ENCODE measurements around the gene FCAMR.

FCAMR gene

DNA sequence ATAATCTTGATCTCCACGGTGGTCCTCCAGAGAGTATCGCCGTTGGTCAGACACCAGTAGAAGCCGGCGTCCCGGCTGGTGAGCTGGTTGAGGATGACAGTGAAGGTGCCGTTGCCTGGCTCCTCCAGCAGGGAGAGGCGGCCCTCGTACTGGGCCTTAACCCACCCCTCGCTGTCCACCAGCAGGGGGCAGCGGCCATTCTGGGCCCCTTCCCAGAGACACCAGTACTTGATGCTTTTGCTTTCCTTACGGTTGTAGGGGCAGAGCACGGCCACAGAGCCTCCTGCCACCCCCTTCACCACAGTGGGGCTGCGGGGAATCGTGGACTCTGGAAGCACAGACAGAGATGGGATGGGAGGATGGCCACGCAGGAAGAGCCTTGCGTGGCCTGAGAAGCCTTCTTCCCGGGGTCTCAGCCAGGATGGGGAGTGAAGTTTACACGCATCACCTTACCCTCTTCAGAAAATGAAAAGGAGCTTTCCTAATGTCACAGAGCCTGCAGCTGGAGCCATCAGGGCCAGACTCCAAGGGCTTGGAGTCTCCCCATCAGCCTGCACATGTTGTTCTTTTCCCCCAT, 34.7 kb downstream of the FCAMR start:
- DNase-seq (ENCODE audit: low spot score): no peak
- Histone ChIP-seq H3K27ac (no peak overlapping the region), H3K4me3 (no peak overlapping the region)
- TF ChIP-seq, protein P1, sequence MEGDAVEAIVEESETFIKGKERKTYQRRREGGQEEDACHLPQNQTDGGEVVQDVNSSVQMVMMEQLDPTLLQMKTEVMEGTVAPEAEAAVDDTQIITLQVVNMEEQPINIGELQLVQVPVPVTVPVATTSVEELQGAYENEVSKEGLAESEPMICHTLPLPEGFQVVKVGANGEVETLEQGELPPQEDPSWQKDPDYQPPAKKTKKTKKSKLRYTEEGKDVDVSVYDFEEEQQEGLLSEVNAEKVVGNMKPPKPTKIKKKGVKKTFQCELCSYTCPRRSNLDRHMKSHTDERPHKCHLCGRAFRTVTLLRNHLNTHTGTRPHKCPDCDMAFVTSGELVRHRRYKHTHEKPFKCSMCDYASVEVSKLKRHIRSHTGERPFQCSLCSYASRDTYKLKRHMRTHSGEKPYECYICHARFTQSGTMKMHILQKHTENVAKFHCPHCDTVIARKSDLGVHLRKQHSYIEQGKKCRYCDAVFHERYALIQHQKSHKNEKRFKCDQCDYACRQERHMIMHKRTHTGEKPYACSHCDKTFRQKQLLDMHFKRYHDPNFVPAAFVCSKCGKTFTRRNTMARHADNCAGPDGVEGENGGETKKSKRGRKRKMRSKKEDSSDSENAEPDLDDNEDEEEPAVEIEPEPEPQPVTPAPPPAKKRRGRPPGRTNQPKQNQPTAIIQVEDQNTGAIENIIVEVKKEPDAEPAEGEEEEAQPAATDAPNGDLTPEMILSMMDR (IDR thresholded peaks at IDR 0.05): no peak

DNA sequence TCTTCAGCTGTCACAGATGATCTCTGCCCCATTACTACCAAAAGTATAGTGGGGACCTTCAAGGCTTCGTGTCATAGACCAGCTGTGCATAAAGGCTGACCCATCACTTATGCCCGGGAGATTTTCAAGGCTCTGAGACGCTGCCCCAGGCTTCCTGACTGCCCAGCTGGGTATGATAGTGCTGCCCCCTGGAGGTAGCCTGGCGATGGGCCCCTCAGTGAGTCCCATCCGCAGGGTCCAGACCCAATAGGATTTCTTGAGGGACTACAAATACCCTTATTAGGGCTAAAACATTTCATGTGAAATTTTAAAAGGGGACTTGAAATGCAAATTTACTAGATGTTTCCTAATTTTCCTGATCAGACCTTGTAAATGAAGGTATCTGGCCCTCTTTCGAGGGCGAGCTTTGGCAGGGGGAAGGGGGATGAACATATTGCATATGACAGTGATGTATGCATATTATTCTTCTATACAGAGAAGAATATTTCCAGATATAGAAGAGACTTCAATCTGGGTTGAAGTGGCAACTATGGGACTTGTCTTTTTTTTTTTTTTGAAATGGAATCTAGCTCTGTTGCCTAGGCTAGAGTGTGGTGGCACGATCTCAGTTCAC, 36.8 kb downstream of the FCAMR start:
- no peak overlapping the region for H3K4me3 ChIP-seq
- H3K27ac ChIP-seq: no peak overlapping the region
- no peak for DNase-seq (ENCODE audit: low spot score)
- TF ChIP-seq, protein P1 (IDR thresholded peaks at IDR 0.05): no peak

DNA sequence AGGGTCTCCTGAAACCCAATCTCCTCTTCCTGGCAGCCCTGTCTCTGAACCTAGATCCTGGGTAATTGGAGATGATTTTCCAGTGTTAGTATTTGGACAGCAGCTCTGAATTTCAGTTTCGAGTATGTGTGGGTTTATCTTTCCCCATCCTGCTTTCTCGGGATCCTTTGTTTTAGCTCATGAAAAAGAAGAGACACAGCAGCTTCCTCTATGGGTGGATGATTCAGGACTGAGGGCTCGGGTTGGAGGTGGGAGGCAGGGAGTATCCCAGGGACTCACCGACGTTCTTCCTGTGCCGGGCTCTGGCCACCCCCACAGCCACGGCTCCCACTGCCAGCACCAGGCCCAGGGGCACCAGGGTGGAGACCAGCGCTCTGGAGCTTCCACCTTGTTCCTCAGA, 38.1 kb downstream of the FCAMR start:
- no peak overlapping the region for H3K27ac ChIP-seq
- TF ChIP-seq, protein P1 (IDR thresholded peaks at IDR 0.05): no peak
- DNase-seq (ENCODE audit: low spot score): no peak

DNA sequence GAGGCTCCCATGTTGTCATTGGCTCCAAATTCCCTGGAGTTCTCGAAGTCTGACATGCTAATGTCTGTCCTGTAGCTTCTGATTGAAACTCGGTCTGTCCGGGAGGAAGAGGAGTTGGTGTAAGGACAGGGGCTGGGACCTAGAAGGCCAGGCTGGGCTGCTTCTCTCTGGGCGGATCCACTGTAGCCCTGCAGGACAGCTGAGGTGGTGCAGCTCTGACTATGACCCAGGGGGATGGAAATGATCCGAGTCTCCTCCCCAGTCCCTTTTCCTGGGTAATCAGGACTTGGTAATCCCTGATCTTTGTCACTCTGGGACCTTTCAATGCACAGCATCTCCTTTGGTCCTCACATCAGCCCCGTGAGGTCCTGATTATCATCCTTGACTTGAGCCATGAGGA, 38.6 kb downstream of the FCAMR start:
- no peak overlapping the region for H3K27ac ChIP-seq
- TF ChIP-seq, protein P1 (IDR thresholded peaks at IDR 0.05): no peak
- no peak overlapping the region for H3K4me3 ChIP-seq
- no peak for DNase-seq (ENCODE audit: low spot score)

More for the DNA sequence above, 38.1 kb downstream of the FCAMR start:
- H3K4me3 ChIP-seq: no peak overlapping the region

DNA sequence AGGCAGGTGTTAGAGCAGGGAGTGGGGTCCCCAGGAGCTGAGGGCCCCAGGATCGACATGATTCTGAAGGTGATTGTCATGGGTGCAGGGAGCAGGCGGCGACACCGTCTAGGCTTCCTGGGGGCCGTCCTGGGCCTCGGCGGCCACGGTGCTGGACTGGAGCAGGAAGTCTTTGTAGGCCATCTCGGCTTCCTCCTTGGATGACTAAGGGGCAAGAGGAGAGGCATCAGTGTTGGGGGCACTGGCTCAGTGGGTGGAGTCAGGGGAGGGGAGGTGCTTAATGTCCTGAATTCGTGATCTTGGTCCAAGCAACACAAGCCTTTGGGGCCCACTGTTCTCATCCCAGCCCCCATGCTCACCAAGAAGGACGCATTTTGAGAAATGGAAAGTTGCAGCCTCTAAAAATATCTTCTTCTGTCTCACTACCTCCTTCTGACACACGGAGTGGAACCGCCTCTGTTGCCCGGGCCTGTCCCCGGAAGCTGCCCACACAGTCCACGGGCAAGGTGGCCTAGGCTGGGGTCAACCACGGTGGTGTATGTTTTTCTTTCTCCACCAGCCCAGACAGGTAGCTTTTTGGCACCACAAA, 40.0 kb downstream of the FCAMR start:
- no peak overlapping the region for H3K4me3 ChIP-seq
- no peak for DNase-seq (ENCODE audit: low spot score)
- TF ChIP-seq, protein P1 (IDR thresholded peaks at IDR 0.05): no peak
- no peak overlapping the region for H3K27ac ChIP-seq

DNA sequence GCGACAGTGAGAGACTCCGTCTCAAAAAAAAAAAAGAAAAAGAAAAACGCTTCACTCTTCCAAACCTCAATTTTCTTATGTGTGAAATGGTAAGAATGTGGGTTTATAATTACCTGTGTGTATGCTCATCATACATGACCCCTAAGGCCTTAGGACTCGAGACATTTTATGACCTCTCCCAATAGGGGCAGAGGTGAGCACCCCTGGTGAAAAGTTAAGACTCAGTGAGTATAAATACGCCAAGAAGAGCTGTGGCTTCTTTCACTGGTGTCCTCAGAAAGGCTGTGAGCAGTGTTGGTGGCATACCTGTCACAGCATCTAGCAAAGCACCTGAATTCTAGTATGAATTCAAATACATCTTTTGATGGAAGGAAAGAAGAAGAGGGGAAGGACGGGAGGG, 40.7 kb downstream of the FCAMR start:
- no peak overlapping the region for H3K27ac ChIP-seq
- no peak for DNase-seq (ENCODE audit: low spot score)
- no peak overlapping the region for H3K4me3 ChIP-seq
- TF ChIP-seq, protein P1 (IDR thresholded peaks at IDR 0.05): no peak

DNA sequence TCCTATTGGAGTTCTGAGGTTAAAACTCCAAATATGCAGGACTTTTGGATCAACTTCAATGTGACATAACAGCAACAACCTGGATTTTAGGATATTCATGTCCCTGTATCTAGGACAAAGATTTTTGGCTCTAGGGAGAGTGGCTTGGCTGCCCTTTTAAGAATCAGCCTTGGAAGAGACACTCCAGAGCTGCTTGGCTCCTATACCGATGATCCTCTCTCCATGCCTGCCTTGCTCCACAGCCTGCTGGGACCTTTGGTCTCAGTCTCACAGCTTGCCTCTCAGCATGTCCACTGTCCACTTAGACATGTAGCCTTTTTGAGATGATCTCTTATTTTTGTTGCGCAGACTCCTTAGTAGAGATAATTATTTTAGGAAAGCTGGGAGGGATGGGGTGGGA, 44.0 kb downstream of the FCAMR start:
- TF ChIP-seq, protein P1 (IDR thresholded peaks at IDR 0.05): no peak
- DNase-seq (ENCODE audit: low spot score): no peak
- no peak overlapping the region for H3K4me3 ChIP-seq
- no peak overlapping the region for H3K27ac ChIP-seq
